ENCODE data around the gene MAPK10.
"Not testable (repeated sequence)": the region's sequence is repeated elsewhere in the genome, so short reads cannot be mapped to it uniquely, and the experiment has no call there.

The MAPK10 gene

DNA sequence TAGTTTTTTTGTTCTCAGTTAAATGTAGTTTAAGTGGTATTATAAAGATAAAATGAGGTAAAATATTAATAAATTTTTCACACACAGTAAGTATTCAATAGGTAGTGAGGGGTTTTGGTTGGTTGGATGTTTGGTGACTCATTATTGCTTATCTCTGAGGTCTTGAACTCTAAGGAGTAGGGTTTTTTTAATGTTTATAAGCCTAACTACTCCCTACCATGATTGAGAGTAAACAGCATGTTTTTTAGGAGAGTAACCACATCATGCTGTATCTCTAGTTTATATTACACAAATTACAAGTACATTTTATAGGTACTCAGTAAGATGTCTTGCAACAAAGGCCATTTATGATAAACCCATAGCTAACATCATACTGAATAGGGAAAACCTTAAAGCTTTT is 181.6 kb downstream of the MAPK10 start:
- DNase-seq (ENCODE audit: insufficient read length) = no peak

DNA sequence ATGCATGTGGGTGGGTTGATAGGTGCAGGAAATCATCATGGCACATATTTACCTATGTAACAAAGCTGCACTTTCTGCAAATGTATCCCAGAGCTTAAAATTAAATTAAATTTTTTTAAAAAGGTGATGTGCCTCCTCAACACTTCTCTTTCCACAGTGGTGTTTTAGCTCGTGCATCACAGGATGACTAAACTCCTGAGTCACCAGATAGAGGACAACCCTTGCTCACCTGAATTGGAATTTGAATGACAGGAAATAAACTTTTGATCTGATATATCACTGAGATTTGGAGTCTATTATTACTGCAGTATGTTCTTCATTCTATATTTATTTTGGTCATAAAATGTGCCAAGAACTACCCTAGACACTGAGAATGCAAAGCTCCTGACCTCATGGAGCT is 185.3 kb downstream of the MAPK10 start:
- TF ChIP-seq POLR2AphosphoS5 (IDR thresholded peaks at IDR 0.05; ENCODE audit: low read depth, low read length) (no peak), TAF1 (IDR thresholded peaks at IDR 0.05; ENCODE audit: borderline replicate concordance, low read depth, low read length) (no peak), POLR2A (IDR thresholded peaks at IDR 0.05; ENCODE audit: low read depth, low read length) (no peak)
- FAIRE-seq (no peak), DNase-seq (ENCODE audit: insufficient read length) (no peak)

More for the DNA sequence above, 181.6 kb downstream of the MAPK10 start:
- no peak for TF ChIP-seq POLR2A (IDR thresholded peaks at IDR 0.05; ENCODE audit: low read depth, low read length)
- no peak for TF ChIP-seq POLR2AphosphoS5 (IDR thresholded peaks at IDR 0.05; ENCODE audit: low read depth, low read length)
- no peak for TF ChIP-seq TAF1 (IDR thresholded peaks at IDR 0.05; ENCODE audit: borderline replicate concordance, low read depth, low read length)
- no peak for FAIRE-seq

DNA sequence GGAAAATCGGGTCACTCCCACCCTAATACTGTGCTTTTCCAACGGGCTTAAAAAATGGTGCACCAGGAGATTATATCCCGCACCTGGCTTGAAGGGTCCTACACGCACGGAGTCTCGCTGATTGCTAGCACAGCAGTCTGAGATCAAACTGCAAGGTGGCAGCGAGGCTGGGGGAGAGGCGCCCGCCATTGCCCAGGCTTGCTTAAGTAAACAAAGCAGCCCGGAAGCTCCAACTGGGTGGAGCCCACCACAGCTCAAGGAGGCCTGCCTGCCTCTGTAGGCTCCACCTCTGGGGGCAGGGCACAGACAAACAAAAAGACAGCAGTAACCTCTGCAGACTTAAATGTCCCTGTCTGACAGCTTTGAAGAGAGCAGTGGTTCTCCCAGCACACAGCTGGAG is 191.5 kb downstream of the MAPK10 start:
- FAIRE-seq = not testable (repeated sequence)

DNA sequence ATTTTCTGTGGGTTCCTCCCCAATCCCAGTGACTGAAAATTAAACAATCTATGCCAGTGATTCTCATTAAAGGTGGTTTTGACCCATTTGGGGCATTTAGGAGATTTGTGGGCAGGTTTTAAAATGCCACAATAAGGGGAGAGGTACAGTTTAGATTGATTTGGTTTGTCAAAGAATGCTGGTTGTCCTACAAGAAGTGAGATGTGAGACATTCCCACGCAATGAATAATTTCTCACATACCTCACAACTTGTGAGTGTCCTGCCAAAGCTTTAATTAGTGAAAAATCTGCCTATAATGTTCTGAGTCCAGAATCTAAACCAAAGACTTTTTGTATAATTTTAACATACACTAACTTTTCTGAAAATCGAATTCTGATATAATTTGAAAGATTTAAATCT is 199.4 kb downstream of the MAPK10 start:
- TF ChIP-seq POLR2A (IDR thresholded peaks at IDR 0.05; ENCODE audit: low read depth, low read length) = no peak
- FAIRE-seq = no peak

More for the DNA sequence above, 191.5 kb downstream of the MAPK10 start:
- DNase-seq (ENCODE audit: insufficient read length) = not testable (repeated sequence)

DNA sequence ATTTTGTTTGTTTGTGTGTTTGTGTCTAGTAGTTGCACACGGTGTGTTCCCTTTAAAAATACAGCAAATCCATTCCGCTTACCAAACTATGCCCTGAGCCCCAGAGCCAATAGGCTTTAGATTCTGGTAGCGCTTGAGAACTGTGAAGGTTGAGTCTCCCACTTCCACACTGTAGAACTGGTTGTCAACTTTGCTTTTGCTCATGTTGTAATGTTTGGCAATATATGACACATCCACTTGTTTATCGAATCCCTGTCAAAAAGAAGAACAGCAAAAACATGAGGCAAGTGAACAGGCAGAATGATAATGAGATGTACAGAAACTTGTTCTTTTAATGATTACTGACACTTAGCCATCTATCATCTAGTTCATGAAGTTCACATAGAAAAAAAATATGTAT is 200.6 kb downstream of the MAPK10 start:
- FAIRE-seq (no peak), DNase-seq (ENCODE audit: insufficient read length) (no peak)
- no peak for TF ChIP-seq TAF1 (IDR thresholded peaks at IDR 0.05; ENCODE audit: borderline replicate concordance, low read depth, low read length)
- no peak for TF ChIP-seq POLR2AphosphoS5 (IDR thresholded peaks at IDR 0.05; ENCODE audit: low read depth, low read length)
- no peak for TF ChIP-seq POLR2A (IDR thresholded peaks at IDR 0.05; ENCODE audit: low read depth, low read length)

More for the DNA sequence above, 199.4 kb downstream of the MAPK10 start:
- DNase-seq (ENCODE audit: insufficient read length) = no peak

- FAIRE-seq (no peak), DNase-seq (ENCODE audit: insufficient read length) (no peak)
- no peak for TF ChIP-seq TAF1 (IDR thresholded peaks at IDR 0.05; ENCODE audit: borderline replicate concordance, low read depth, low read length)
- TF ChIP-seq POLR2A (IDR thresholded peaks at IDR 0.05; ENCODE audit: low read depth, low read length) = no peak
- TF ChIP-seq POLR2AphosphoS5 (IDR thresholded peaks at IDR 0.05; ENCODE audit: low read depth, low read length) = no peak
Measured at GRCh38 chr4:86156531-86156930, 203.3 kb downstream of the MAPK10 start.

DNA sequence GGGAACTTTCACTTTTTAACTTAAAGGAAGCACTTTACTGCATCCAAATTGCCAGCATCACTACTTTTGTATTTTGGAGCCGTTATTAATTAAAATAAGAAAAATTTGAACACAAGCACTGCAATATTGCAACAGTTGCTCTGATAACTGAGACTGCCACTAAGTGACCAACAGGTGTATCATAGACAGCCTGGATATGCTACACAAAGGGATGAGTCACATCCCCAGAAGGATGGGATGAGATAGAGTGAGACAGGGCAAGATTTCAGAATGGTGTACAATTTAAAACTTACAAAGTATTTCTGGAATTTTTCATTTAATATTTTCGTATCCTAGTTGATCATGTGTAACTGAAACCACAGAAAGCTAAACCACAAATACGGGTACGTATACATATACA is 204.1 kb downstream of the MAPK10 start:
- DNase-seq (ENCODE audit: insufficient read length) = no peak
- TF ChIP-seq TAF1 (IDR thresholded peaks at IDR 0.05; ENCODE audit: borderline replicate concordance, low read depth, low read length) (no peak), POLR2A (IDR thresholded peaks at IDR 0.05; ENCODE audit: low read depth, low read length) (no peak), POLR2AphosphoS5 (IDR thresholded peaks at IDR 0.05; ENCODE audit: low read depth, low read length) (no peak)
- FAIRE-seq = no peak

- DNase-seq (ENCODE audit: insufficient read length) (no peak), FAIRE-seq (no peak)
- TF ChIP-seq POLR2AphosphoS5 (IDR thresholded peaks at IDR 0.05; ENCODE audit: low read depth, low read length) = no peak
- TF ChIP-seq POLR2A (IDR thresholded peaks at IDR 0.05; ENCODE audit: low read depth, low read length) = no peak
- no peak for TF ChIP-seq TAF1 (IDR thresholded peaks at IDR 0.05; ENCODE audit: borderline replicate concordance, low read depth, low read length)
Measured at GRCh38 chr4:86152454-86152853, 207.4 kb downstream of the MAPK10 start.

DNA sequence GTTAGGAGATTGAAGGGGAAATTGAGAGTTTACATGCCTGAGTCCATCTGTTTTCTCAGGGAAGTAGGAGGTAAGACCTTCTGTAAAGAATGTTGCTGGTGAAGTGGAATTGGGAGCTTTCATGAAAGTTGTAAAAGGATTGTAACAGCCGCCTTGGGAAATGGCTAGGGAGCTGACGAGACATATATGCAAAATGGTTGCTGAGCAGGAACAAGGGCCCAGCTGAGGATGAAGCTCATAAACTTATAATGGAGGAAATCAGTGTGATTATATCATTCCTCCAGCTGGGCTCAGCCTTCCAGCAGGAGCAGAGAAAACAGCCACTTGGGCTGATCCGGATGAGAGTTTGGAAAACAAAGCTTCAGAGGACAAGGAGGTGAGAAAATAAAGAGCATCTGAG is 208.7 kb downstream of the MAPK10 start:
- no peak for DNase-seq (ENCODE audit: insufficient read length)
- TF ChIP-seq POLR2A (IDR thresholded peaks at IDR 0.05; ENCODE audit: low read depth, low read length) (no peak), POLR2AphosphoS5 (IDR thresholded peaks at IDR 0.05; ENCODE audit: low read depth, low read length) (no peak), TAF1 (IDR thresholded peaks at IDR 0.05; ENCODE audit: borderline replicate concordance, low read depth, low read length) (no peak)
- no peak for FAIRE-seq

DNA sequence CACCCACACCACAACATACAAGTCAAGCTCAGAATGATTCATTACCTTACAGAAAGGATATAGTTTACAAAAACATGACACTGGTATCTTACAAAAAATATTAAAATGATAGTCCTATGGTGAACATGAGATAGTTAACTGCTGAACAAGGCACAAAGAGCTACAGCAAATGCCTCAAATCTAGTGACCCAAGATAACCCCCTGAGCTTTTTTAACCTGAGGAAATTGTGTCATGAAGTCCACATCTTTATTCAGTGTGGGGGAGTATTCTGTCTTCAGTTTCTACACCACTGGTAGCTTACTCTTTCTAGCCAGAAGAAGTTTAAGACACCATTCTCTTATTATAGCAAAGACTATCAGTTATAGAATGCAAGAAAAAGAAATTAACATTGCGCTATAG is 218.7 kb downstream of the MAPK10 start:
- FAIRE-seq = no peak
- no peak for DNase-seq (ENCODE audit: insufficient read length)
- no peak for TF ChIP-seq POLR2AphosphoS5 (IDR thresholded peaks at IDR 0.05; ENCODE audit: low read depth, low read length)
- TF ChIP-seq TAF1 (IDR thresholded peaks at IDR 0.05; ENCODE audit: borderline replicate concordance, low read depth, low read length) = no peak
- no peak for TF ChIP-seq POLR2A (IDR thresholded peaks at IDR 0.05; ENCODE audit: low read depth, low read length)

DNA sequence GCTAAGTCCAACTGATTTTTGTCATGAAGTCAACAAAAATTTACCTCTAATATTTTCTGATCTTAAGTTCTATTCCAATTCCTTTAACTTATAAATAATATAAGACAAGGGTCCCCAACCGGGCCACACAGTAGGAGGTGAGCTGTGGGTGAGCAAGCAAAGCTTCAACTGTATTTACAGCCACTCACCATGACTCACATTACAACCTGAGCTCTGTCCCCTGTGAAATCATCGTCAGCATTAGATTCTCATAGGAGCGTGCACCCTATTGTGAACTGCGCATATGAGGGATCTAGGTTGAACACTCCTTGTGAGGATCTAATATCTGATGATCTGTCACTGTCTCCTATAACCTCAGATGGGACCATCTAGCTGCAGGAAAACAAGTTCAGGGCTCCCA is 227.4 kb downstream of the MAPK10 start:
- FAIRE-seq = no peak
- DNase-seq (ENCODE audit: insufficient read length) = no peak
- TF ChIP-seq POLR2A (IDR thresholded peaks at IDR 0.05; ENCODE audit: low read depth, low read length) (no peak), POLR2AphosphoS5 (IDR thresholded peaks at IDR 0.05; ENCODE audit: low read depth, low read length) (no peak), TAF1 (IDR thresholded peaks at IDR 0.05; ENCODE audit: borderline replicate concordance, low read depth, low read length) (no peak)

DNA sequence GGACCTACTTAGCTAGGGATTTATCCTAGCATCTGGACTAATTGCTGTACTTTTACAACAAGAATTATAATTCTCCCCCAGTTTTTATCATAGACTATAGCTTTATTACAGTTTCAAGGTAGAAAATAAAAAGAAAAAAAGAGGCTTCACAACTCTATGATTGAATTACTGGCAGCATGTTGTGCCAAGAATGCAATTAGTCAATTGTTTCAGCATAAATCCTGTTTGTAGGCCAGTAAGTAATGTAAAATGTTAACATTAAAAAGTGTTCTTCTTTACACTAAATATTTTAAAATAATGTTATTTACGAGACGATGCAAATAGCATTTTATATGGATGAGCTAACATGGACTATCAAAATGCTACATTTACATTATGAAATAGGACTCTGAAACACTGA is 228.4 kb downstream of the MAPK10 start:
- TF ChIP-seq POLR2AphosphoS5 (IDR thresholded peaks at IDR 0.05; ENCODE audit: low read depth, low read length) = no peak
- TF ChIP-seq POLR2A (IDR thresholded peaks at IDR 0.05; ENCODE audit: low read depth, low read length) = no peak
- no peak for TF ChIP-seq TAF1 (IDR thresholded peaks at IDR 0.05; ENCODE audit: borderline replicate concordance, low read depth, low read length)
- DNase-seq (ENCODE audit: insufficient read length) = no peak
- no peak for FAIRE-seq

Measured in GM12892 (cell line).